Sigmoid colon (tissue), 4 donors: ENCODE results near the gene ANKRD44.

Experiments used
- EP300 ChIP-seq, 4 donors: sonication (generic); formaldehyde crosslinking; IDR thresholded peaks; one replicate each; pipeline ENCODE4 v1.6.1; 2017; ENCODE audit warnings: antibody characterized with exemption in 4 of 4
- POLR2AphosphoS5 ChIP-seq, 4 donors: sonication (generic); formaldehyde crosslinking; IDR thresholded peaks; one replicate each; pipeline ENCODE4 v1.6.1; 2017; ENCODE audit warnings: antibody characterized with exemption in 4 of 4
- TF ChIP-seq, protein P1 (sequence below), 4 experiments: fragments of 450-650 bp in 3 of 4; fragments of 200-600 bp in 1 of 4; IDR thresholded peaks; one replicate each; pipeline ENCODE4 v1.5.1; 2016 to 2019; ENCODE audit warnings: antibody characterized with exemption in 4 of 4, mild to moderate bottlenecking in 3 of 4, moderate library complexity in 2 of 4

DNA sequence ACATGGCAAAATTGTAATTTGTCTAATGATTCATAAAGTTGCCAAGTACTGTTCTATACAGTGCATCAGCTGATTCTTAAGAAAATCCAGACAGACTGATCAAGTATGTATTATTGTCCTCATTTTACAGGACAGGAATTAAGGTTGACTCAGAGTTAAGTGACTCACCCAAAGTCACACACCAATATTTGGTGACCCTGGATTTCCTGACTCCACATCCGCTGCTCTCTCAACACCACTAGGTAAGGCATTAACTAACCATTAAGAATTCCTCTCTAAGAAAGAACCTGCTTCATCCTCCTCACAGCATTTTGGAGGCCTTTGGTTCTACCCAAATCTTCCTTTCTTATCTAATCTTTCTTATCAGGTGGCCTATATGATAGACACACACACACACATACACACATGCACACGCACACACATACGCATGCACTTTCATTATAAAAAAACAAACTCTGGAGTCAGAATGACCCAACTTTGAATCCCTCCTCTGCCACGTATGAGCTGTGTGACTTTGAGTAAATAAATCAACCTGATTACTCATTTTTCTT, 150.8 kb downstream of the ANKRD44 start:
- TF ChIP-seq, protein P1, sequence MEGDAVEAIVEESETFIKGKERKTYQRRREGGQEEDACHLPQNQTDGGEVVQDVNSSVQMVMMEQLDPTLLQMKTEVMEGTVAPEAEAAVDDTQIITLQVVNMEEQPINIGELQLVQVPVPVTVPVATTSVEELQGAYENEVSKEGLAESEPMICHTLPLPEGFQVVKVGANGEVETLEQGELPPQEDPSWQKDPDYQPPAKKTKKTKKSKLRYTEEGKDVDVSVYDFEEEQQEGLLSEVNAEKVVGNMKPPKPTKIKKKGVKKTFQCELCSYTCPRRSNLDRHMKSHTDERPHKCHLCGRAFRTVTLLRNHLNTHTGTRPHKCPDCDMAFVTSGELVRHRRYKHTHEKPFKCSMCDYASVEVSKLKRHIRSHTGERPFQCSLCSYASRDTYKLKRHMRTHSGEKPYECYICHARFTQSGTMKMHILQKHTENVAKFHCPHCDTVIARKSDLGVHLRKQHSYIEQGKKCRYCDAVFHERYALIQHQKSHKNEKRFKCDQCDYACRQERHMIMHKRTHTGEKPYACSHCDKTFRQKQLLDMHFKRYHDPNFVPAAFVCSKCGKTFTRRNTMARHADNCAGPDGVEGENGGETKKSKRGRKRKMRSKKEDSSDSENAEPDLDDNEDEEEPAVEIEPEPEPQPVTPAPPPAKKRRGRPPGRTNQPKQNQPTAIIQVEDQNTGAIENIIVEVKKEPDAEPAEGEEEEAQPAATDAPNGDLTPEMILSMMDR (IDR thresholded peaks at IDR 0.05), result no peak
- TF ChIP-seq POLR2AphosphoS5 (IDR thresholded peaks at IDR 0.05) (no peak), EP300 (IDR thresholded peaks at IDR 0.05) (no peak)
